HepG2 (cell line): ENCODE data around the gene YEATS4. TPM values are rescaled to one million over a fixed set of nuclear protein-coding genes. Genes with fewer than 3 reads are reported as not detected.

ENCODE experiments used
- CCAR2 ChIP-seq: fragments of 200-400 bp; formaldehyde crosslinking; optimal IDR thresholded peaks from 2 replicates; pipeline ENCODE3; 2018; ENCODE audit warnings: low read depth, mild to moderate bottlenecking, low read length, moderate library complexity
- HES4 ChIP-seq: sonication (generic); formaldehyde crosslinking; IDR thresholded peaks from 2 replicates; pipeline ENCODE4 v1.9.0; 2021; ENCODE audit warnings: mild to moderate bottlenecking, missing genetic modification reagents, borderline replicate concordance
- HOXA5 ChIP-seq: sonication (generic); formaldehyde crosslinking; IDR thresholded peaks from 2 replicates; pipeline ENCODE4 v1.4.0; 2020; ENCODE audit warnings: missing genetic modification reagents
- MAFF ChIP-seq: IDR thresholded peaks from 2 replicates; pipeline ENCODE4 v1.6.1; 2011; ENCODE audit warnings: low read depth, low read length, improper control_type of control experiment
- MEIS2 ChIP-seq: sonication (generic); formaldehyde crosslinking; IDR thresholded peaks from 2 replicates; pipeline ENCODE4 v1.9.0; 2021; ENCODE audit warnings: mild to moderate bottlenecking, missing genetic modification reagents
- MTF2 ChIP-seq: sonication (generic); formaldehyde crosslinking; IDR thresholded peaks from 2 replicates; pipeline ENCODE4 v1.5.0; 2020; ENCODE audit warnings: missing genetic modification reagents, borderline replicate concordance
- POGZ ChIP-seq: sonication (generic); formaldehyde crosslinking; IDR thresholded peaks from 2 replicates; pipeline ENCODE4 v1.4.0; 2020; ENCODE audit warnings: mild to moderate bottlenecking, missing genetic modification reagents
- PPARG ChIP-seq: conservative IDR thresholded peaks from 2 replicates; pipeline ENCODE4 v1.6.1; 2016; ENCODE audit warnings: missing biosample characterization, missing genetic modification reagents
- RFX1 ChIP-seq: fragments of 450-650 bp; IDR thresholded peaks from 2 replicates; pipeline ENCODE4 v1.6.1; 2017
- RXRA ChIP-seq: sonication (generic); formaldehyde crosslinking; IDR thresholded peaks from 2 replicates; pipeline ENCODE4 v1.5.1; 2020; ENCODE audit warnings: missing genetic modification reagents
- WIZ ChIP-seq: sonication (generic); formaldehyde crosslinking; IDR thresholded peaks from 2 replicates; pipeline ENCODE4 v1.5.1; 2020; ENCODE audit warnings: mild to moderate bottlenecking, missing genetic modification reagents
- XBP1 ChIP-seq: sonication (generic); formaldehyde crosslinking; IDR thresholded peaks from 2 replicates; pipeline ENCODE4 v1.5.0; 2020; ENCODE audit warnings: missing genetic modification reagents
- ZNF17 ChIP-seq: sonication (generic); formaldehyde crosslinking; IDR thresholded peaks from 2 replicates; pipeline ENCODE4 v1.5.0; 2020; ENCODE audit warnings: mild to moderate bottlenecking, missing genetic modification reagents
- ZNF343 ChIP-seq: sonication (generic); formaldehyde crosslinking; IDR thresholded peaks from 2 replicates; pipeline ENCODE4 v1.4.0; 2020; ENCODE audit warnings: mild to moderate bottlenecking, missing genetic modification reagents
- polyA plus RNA-seq, 8 experiments: library from polyadenylated mRNA; depleted of rRNA in 3 of 8; stranded (reverse) in 7 of 8; unstranded in 1 of 8; fragments of >200 nt; fragmentation: Illumina TruSeq in 4 of 8; extraction: Trizol in 4 of 8; gene quantifications; 2 replicates each; pipeline versions ENCODE4 v1.2.1 to v1.2.3, GENCODE V29; 2011 to 2016; ENCODE audit warnings: low read depth in 4 of 8, missing spikeins in 1 of 8, mixed read lengths in 1 of 8; ENCODE audit not compliant: insufficient read depth in 1 of 8
- total RNA-seq, 5 experiments: library from RNA; depleted of rRNA; stranded (reverse); fragments of >200 nt; fragmentation: Illumina TruSeq; extraction: Trizol; gene quantifications; 2 replicates each; pipeline ENCODE4 v1.2.3, GENCODE V29; 2016; ENCODE audit warnings: low read depth in 1 of 5
- TF ChIP-seq, protein P1 (sequence below): sonication (generic); formaldehyde crosslinking; IDR thresholded peaks from 2 replicates; pipeline ENCODE4 v1.4.0; 2020; ENCODE audit warnings: missing genetic modification reagents
- TF ChIP-seq, protein P2 (sequence below): IDR thresholded peaks from 2 replicates; pipeline ENCODE4 v1.6.1; 2016; ENCODE audit warnings: mild to moderate bottlenecking, missing biosample characterization, missing genetic modification reagents
- TF ChIP-seq, protein P3 (sequence below): sonication (generic); formaldehyde crosslinking; IDR thresholded peaks from 2 replicates; pipeline ENCODE4 v1.8.1; 2023; ENCODE audit warnings: missing genetic modification reagents, mild to moderate bottlenecking, borderline replicate concordance
- TF ChIP-seq, protein P4 (sequence below): sonication (generic); formaldehyde crosslinking; IDR thresholded peaks from 2 replicates; pipeline ENCODE4 v1.5.1; 2020; ENCODE audit warnings: mild to moderate bottlenecking, missing genetic modification reagents, moderate library complexity
- TF ChIP-seq, protein P5 (sequence below): sonication (generic); formaldehyde crosslinking; IDR thresholded peaks from 2 replicates; pipeline ENCODE4 v1.4.0; 2020; ENCODE audit warnings: missing genetic modification reagents, mild to moderate bottlenecking, borderline replicate concordance
- TF ChIP-seq, protein P6 (sequence below): IDR thresholded peaks from 2 replicates; pipeline ENCODE4 v1.6.1; 2016; ENCODE audit warnings: missing genetic modification reagents, missing compliant biosample characterization
- TF ChIP-seq, protein P7 (sequence below): sonication (generic); formaldehyde crosslinking; IDR thresholded peaks from 2 replicates; pipeline ENCODE4 v1.5.1; 2020; ENCODE audit warnings: missing genetic modification reagents, mild to moderate bottlenecking, borderline replicate concordance

YEATS4 gene
- total and polyA plus RNA-seq, 2 of the 13 experiments (the other 11 are each of a cell fraction or from before 2014, with no cell fraction given): 16.8 to 45.0 TPM

DNA sequence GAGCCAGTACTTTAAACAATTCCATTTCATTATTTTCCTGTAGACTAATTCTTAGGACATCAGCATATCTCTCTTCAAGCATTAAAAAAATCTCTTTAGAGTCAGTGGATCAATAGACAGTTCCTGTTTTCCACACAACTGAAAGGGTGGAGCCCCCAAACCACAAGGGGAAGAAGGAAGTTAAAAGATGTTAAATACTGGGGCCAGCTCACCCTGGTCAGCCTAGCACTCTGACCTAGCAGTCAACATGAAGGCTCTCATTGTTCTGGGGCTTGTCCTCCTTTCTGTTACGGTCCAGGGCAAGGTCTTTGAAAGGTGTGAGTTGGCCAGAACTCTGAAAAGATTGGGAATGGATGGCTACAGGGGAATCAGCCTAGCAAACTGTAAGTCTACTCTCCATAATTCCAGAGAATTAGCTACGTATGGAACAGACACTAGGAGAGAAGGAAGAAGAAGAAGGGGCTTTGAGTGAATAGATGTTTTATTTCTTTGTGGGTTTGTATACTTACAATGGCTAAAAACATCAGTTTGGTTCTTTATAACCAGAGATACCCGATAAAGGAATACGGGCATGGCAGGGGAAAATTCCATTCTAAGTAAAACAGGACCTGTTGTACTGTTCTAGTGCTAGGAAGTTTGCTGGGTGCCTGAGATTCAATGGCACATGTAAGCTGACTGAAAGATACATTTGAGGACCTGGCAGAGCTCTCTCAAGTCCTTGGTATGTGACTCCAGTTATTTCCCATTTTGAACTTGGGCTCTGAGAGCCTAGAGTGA lies 11.2 kb upstream of the YEATS4 start, which contains the start of gene LYZ (continued):
- TF ChIP-seq, protein P1, sequence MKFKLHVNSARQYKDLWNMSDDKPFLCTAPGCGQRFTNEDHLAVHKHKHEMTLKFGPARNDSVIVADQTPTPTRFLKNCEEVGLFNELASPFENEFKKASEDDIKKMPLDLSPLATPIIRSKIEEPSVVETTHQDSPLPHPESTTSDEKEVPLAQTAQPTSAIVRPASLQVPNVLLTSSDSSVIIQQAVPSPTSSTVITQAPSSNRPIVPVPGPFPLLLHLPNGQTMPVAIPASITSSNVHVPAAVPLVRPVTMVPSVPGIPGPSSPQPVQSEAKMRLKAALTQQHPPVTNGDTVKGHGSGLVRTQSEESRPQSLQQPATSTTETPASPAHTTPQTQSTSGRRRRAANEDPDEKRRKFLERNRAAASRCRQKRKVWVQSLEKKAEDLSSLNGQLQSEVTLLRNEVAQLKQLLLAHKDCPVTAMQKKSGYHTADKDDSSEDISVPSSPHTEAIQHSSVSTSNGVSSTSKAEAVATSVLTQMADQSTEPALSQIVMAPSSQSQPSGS: peak; percentile 92
- TF ChIP-seq, protein P2, sequence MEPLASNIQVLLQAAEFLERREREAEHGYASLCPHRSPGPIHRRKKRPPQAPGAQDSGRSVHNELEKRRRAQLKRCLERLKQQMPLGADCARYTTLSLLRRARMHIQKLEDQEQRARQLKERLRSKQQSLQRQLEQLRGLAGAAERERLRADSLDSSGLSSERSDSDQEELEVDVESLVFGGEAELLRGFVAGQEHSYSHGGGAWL (CRISPR knock-in tag): no peak
- TF ChIP-seq MTF2: no peak
- peak; percentile 94 for TF ChIP-seq PPARG
- TF ChIP-seq, protein P3, sequence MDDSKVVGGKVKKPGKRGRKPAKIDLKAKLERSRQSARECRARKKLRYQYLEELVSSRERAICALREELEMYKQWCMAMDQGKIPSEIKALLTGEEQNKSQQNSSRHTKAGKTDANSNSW: no peak
- no peak for TF ChIP-seq ZNF17 (CRISPR knock-in tag)
- TF ChIP-seq CCAR2: no peak
- TF ChIP-seq RFX1: no peak
- TF ChIP-seq, protein P4, sequence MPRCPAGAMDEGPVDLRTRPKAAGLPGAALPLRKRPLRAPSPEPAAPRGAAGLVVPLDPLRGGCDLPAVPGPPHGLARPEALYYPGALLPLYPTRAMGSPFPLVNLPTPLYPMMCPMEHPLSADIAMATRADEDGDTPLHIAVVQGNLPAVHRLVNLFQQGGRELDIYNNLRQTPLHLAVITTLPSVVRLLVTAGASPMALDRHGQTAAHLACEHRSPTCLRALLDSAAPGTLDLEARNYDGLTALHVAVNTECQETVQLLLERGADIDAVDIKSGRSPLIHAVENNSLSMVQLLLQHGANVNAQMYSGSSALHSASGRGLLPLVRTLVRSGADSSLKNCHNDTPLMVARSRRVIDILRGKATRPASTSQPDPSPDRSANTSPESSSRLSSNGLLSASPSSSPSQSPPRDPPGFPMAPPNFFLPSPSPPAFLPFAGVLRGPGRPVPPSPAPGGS (CRISPR knock-in tag): no peak; the same call in 1 of the 2 replicates
- peak; percentile 62; the same call in 1 of the 2 replicates for TF ChIP-seq HOXA5
- TF ChIP-seq, protein P5, sequence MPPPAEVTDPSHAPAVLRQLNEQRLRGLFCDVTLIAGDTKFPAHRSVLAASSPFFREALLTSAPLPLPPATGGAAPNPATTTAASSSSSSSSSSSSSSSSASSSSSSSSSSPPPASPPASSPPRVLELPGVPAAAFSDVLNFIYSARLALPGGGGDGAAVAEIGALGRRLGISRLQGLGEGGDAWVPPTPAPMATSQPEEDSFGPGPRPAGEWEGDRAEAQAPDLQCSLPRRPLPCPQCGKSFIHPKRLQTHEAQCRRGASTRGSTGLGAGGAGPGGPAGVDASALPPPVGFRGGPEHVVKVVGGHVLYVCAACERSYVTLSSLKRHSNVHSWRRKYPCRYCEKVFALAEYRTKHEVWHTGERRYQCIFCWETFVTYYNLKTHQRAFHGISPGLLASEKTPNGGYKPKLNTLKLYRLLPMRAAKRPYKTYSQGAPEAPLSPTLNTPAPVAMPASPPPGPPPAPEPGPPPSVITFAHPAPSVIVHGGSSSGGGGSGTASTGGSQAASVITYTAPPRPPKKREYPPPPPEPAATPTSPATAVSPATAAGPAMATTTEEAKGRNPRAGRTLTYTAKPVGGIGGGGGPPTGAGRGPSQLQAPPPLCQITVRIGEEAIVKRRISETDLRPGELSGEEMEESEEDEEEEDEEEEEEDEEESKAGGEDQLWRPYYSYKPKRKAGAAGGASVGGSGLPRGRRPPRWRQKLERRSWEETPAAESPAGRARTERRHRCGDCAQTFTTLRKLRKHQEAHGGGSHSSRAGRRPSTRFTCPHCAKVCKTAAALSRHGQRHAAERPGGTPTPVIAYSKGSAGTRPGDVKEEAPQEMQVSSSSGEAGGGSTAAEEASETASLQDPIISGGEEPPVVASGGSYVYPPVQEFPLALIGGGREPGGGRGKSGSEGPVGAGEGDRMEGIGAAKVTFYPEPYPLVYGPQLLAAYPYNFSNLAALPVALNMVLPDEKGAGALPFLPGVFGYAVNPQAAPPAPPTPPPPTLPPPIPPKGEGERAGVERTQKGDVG (CRISPR knock-in tag): no peak
- TF ChIP-seq ZNF343 (CRISPR knock-in tag): 0 out of 2 replicates have a peak, but pooled peaks have one; percentile 45
- 0 out of 2 replicates have a peak, but pooled peaks have one; percentile 33 for TF ChIP-seq XBP1 (CRISPR knock-in tag)
- TF ChIP-seq MAFF: no peak
- peak; percentile 65; the same call in 1 of the 2 replicates for TF ChIP-seq RXRA
- no peak for TF ChIP-seq WIZ (CRISPR knock-in tag)
- TF ChIP-seq, protein P6, sequence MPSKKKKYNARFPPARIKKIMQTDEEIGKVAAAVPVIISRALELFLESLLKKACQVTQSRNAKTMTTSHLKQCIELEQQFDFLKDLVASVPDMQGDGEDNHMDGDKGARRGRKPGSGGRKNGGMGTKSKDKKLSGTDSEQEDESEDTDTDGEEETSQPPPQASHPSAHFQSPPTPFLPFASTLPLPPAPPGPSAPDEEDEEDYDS (CRISPR knock-in tag): peak; percentile 98
- no peak for TF ChIP-seq HES4 (CRISPR knock-in tag)
- peak; percentile 78; the same call in 1 of the 2 replicates for TF ChIP-seq MEIS2 (CRISPR knock-in tag)
- peak; percentile 62 for TF ChIP-seq POGZ
- TF ChIP-seq, protein P7, sequence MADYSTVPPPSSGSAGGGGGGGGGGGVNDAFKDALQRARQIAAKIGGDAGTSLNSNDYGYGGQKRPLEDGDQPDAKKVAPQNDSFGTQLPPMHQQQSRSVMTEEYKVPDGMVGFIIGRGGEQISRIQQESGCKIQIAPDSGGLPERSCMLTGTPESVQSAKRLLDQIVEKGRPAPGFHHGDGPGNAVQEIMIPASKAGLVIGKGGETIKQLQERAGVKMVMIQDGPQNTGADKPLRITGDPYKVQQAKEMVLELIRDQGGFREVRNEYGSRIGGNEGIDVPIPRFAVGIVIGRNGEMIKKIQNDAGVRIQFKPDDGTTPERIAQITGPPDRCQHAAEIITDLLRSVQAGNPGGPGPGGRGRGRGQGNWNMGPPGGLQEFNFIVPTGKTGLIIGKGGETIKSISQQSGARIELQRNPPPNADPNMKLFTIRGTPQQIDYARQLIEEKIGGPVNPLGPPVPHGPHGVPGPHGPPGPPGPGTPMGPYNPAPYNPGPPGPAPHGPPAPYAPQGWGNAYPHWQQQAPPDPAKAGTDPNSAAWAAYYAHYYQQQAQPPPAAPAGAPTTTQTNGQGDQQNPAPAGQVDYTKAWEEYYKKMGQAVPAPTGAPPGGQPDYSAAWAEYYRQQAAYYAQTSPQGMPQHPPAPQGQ (CRISPR knock-in tag): no peak
